GM18909 (cell line): ENCODE measurements around the gene FAM76B.

Experiments
- ATAC-seq: cut with Tn5 transposase; IDR thresholded peaks from one replicate; pipeline ENCODE4 v1.9.1; 2021; ENCODE audit warnings: mild to moderate bottlenecking; ENCODE audit not compliant: unreplicated experiment, poor library complexity

Gene FAM76B

DNA sequence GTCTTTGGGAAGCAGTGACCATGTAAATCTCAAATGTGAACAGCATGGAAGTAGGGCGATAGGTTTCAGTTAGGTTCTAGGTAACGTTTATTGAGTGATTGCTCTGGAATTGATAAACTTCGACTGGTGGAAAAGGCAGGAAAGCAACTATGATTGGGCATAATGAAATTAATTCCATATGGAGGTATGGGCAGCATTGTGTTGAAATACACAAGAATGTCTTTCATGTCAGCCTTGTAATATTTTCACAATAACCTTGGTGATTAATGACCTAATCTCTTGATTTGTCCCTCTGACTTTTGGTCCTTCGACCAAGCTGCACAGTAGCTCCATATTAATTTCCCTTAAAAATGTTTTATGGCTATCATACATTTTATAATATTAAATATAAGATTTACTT is 3.5 kb upstream of the FAM76B start:
- ATAC-seq: no peak

DNA sequence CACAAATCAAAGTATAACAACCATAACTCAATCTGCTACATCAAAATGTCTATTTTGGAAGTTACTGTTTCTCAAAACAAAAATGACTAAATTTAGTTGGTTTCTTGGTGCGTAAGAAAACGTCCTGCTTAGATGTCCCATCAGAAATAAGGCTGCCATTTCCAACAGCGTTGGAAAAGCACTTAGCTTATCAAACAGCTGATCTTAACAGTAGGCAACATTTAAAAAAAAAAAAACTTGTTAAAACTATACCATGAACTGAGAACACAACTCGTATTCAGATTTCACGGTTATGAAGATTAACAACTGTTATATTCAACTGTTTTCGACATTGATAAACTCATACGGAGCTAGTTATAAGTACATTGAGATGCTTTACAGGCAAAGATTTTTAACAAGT is 3.1 kb upstream of the FAM76B start:
- ATAC-seq: no peak

DNA sequence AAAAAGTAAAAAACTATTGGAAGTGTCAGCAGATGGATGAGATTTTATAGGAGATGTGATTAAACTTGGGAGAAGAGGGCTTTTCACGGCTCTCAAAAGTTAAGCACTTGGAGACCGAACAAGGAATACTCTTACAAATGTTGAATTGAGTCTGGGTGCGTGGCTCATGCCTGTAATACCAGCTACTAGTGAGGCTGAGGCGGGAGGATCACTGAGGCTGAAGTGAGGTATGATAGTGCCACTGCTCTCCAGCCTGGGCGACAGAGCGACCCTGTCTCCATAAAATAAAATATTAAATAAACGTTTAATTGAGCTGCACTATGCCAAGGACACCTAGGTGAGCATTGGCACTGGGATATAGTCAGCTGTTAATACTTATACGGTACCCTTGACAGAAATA is 2.6 kb upstream of the FAM76B start:
- no peak for ATAC-seq

DNA sequence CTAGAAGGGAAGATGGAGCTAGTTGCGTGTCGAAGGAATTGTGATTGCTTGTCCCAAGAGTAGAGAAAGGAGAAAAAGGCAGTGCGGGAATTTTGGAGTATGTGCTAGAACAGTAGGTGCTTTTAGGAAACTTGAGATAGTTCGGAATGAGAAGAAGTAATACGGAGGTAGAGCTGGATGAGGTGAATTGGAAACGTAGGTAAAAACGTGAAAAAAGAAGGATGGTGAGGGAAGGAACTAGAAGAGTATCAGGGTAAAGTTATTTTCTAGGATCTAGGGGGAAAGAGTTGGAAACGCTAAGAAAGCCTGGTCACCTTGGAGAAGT is 2.1 kb upstream of the FAM76B start:
- no peak for ATAC-seq

DNA sequence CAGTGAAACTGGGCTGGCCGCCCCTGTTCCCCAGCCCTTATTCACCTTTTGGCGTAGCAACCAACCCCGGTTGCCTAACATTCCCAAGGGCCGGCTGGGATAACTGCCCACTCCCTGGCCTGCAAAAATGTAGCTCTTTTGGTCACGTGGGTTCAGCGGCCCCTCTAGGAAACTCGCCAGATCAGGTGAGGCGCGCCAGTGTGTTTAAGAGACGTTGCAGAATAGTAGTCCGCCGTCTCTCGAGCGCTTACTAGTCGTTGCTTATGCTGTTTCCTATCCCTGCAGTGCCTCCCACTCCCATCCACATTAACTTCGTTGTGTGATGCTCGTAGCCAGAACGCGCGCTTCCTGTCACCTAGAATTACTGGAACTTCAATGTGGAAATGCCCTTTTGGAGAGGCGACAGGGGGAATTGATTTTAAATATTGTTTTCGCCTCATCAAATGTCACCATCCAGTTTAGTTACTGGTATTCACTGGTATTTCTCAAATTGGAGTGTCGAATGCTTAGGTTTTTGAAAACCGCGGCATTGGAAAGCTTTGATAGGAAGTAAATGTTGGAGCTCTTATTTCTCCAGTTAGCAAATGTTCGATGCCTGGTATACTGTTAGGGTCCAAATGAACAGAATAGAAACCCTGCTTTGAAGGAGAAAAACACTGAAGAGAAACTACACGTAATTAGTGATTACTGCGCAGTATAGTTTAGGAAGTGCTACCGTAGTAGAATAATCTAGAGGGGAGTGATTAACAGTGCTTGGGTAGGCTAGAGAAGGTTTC is 1.5 kb upstream of the FAM76B start:
- peak; percentile 9 for ATAC-seq

DNA sequence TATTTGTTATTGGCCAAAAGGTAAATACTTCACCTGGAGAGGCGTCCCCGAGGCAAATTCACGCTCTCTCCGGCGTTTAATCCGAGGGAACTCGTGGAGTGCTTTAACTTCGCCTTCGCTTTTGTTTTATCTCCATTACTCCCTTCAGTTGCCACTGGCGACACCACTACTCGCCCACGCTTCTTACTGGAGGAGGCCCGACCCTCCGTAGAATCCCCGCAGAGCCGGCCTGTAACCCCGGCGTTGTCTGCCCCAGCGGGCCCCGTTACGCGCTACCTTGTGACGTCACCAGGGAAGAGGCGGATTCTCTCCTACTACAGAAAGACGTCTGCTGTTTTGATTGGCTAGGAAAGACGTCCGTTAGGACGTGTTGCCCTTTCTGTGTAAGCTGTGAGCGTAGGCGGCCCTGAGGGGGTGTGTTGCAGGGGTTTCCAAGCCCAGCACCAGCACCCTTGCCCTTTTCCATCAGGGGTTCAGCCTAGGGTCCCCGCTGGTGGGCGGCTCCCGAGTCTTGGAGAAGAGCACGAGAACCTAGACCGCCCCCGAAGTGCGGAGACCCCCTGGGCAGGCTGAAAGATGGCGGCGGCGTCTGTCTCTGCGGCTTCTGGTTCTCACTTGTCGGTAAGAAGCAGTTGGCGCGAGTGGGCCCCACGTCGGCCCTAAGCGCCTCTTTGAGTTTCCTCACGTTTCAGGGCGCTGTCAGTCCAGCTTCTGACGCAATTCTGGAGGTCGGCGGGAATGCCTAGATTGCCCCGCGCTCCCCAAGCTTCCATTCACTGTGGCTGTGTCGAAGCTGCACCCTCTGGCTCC is 746 bp upstream of the FAM76B start, which contains the start of gene CEP57:
TSS of gene CEP57 (plus strand) at position 376 of the 810 bp plus-strand sequence. CDS start at position 577, 201 bp downstream.
- peak; percentile 80 for ATAC-seq

DNA sequence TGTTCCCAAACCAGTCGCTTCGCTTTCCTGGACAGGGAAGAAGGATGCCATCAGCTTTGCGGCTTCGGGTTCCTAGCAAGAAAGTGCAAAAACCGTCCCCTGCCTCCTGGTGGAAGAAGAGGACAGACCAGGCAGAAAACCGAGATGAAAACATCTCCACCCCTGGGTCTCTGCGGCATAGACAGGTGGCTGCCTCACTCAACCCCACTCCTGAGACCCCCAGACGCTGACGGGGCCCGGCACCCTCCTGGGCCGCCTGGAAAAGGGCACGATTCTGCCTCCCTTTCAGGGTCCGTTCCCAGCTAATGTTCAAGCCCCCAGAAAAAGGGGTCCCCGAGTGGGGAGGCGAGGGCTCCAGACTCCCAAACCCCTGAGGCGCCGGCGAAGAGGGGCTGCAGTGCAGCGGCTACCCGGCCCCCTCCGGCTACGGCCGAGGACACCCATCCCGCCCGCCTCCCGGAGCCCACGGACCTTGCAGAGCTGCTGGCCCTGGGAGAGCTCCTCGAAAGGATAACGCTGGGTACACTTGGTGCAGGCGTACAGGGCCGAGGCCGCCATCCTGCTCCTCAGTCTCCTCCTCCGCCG is 569 bp downstream of the FAM76B start:
- ATAC-seq: no peak

DNA sequence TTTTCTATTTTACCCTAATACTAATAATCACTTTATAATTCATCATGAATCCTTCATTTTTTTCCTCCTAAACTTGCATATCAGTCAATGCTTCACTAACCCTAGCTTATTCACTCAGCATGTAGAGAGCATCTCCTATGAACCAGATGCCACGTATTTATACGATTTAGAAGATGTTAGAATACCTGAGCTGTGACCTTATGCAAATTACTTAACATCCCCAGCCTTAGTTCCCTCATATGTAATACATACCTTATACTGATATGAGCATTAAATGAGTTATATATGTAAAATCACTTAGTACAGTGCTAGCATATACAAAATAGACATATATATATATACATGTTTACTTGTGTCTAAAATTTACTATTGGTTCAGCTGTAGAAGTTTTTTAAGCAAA is 9.0 kb downstream of the FAM76B start:
- peak; percentile 55 for ATAC-seq

DNA sequence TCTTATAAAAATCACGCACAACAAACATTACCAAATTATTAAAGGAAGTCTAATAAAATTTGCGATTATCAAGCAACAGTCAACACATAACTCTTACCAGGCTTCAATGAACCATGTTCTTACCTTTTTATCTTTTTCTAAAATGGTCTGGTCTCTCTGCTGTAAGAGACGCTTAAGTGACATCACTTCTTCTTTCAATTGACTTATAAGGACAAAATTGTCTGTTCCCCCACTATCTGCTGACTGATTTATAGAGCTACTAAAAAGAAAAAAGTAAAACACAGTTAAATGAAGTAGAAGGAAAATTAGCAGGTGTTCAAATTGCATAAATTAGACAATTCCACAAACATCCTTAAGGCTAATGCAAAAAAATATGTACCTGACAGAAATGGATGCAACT is 10.9 kb downstream of the FAM76B start:
- ATAC-seq: no peak

DNA sequence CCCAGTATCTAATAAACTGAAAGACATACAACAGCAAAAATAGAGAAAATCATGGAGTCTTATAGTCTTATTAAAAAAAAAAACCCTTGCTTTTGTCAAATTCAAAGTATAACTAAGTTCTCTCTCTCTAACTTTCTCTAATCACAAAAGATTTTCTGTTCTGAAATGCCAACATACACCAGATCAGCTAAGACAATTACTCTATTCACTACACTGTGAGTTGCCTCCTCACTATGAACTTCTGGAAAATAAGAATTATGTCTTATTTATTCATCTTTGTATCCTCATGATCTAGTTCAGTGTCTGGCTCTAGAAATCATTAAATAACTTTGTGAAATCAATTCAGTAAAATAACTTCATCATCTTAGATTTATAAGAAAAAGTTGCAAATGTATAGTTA is 12.7 kb downstream of the FAM76B start:
- no peak for ATAC-seq

DNA sequence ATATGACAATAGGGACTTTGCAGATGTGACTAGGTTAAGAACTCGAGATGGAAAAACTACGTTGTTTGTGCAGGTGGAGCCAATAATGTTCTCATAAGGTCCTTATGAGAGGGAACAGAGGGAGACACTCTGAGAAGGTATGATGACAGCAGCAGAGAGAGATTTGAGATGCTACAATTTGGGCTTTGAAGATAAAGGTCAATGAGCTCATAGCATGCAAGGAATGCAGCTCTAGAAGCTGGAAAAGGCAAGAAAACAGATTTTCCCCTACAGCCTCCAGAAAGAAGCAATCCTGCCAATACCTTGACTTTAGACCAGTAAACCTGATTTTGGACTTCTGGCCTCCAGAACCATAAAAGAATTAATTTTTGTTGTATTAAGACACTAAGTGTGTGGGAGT is 21.1 kb downstream of the FAM76B start:
- no peak for ATAC-seq

DNA sequence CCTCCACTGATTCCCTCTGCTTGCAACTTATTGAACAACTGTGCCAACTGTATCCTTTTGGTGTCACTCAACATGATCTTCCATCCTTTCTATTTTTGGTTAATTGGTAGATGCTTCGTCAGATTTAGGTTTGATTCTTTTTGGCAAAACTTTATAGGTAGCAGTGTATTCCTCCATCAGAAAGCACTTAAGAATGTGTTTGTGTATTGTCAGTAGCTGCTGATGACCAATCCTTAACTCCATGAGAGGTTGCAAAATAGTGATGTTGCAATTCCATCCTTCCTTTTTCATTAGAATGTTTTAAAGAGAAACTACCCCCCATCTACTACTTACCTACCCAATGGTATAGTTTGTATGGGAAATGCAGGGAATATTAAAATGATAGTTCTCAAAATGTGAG is 22.1 kb downstream of the FAM76B start:
- ATAC-seq: no peak

DNA sequence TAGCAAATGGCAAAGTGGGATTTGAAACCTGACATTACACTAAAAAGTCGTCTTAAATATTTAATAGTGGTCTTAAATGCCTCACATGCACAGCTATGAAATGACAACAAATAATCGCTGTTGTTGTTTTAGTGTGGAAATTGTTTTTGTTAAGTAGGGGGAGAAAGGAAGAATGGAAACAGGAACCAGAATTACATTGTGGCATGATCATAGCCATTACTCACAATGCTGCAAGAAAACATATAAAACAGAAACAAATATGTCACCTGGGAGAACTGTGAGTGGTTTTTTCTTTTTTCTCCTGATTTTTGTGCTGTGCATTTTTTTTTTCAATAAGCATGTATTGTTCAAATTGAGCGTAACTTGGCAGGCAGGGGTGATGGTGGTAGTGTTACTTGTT is 22.9 kb downstream of the FAM76B start:
- no peak for ATAC-seq

DNA sequence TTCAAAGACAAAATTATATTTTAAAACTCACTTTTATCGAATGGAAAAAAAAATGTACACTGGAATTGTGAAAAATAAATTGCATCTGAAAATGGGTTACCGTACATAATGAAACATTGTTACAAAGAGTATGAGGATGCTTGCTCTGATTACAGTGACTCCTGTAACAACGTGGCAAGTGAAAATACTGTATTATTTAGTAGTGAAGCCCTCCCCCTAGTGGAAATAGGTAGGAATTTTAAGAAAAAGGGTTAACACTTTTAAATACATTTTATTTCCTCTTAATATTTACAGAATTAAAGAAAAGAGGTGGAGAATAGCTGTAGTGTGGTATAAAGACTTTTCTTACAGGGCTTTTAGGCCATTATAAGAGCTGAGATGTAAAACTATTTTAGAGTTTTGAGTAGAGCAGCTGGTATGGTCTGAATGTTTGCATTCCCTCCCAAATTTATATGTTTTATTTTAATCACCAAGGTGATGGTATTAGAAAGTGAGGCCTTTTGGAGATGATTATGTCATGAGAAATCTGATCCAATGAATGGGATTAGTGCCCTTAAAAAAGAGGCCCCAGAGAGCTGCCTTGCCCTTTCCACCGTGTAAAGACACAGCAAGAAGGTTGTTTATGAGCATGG is 25.2 kb downstream of the FAM76B start:
- ATAC-seq: peak; percentile 59

DNA sequence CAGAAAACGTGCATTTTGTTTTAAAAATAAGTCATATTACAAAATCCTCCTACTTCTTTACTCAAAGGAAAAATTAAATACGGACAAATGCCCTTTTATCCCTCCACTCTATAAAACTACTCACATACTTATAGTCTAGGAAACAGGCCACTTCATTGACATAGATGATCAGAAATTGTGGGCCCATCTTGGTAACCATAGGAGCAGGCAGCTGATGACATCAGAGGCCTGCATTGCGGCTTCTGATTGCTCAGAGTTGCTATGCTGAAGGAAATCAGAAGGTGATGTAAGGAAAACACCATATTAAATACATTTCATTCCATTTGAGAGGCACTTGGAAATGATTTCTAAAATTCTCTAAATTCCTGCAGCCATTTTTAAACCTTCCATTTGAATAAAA is 27.0 kb downstream of the FAM76B start:
- no peak for ATAC-seq

DNA sequence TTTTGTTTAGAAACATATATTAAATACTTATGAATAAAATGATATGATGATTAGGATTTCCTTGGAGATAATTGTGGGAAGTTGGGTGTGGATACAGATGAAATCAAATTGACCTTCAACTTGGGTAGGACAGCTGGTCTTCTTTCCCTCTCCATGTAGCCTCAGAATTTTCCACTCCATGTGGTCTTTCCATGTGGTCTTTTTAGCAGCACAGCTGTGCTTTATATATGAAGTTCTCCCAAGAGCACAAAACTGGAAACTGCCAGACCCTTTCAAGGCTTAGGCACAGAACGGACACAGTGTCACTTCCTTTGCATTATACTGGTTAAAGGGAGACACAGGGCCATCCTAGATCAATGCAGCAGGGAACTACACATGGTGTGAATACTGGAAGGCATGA is 28.6 kb downstream of the FAM76B start:
- no peak for ATAC-seq

DNA sequence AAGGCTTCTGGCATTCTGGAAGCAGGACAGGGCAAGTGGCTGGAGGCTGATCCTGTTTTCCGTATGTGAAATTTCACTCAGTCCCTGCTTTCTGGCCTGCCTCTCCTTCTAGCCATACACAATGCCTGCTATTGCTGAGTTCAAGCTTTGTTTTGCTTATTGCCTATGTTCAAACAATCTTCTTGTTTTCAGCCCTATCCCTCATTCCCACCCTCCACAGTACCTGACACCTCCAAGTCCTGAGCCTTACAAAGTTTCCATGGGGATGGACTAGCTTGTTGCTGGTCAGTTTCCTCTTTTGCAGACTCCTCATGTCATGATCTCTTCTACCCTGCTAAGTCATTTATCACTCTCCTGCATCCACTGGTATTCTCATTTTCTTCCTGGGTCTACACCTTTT is 38.1 kb downstream of the FAM76B start:
- no peak for ATAC-seq

DNA sequence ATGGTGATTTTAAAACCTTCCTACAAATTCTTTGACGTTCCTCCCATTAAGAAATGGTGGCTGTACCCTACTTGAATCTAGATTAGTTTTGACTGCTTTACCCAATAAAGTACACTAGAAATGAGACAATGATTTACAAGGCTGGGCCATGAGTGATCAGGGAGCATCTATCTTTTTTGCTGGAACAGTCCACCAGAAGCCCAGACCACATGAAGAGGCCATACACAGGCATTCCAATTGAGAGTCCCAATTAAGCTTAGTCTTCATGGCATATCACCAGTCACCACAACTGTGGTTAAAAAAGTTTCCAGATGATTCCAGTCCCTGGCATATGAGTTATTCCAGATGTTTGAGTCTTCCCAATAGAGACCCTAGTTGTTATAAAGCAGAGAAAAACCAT is 39.5 kb downstream of the FAM76B start:
- no peak for ATAC-seq

DNA sequence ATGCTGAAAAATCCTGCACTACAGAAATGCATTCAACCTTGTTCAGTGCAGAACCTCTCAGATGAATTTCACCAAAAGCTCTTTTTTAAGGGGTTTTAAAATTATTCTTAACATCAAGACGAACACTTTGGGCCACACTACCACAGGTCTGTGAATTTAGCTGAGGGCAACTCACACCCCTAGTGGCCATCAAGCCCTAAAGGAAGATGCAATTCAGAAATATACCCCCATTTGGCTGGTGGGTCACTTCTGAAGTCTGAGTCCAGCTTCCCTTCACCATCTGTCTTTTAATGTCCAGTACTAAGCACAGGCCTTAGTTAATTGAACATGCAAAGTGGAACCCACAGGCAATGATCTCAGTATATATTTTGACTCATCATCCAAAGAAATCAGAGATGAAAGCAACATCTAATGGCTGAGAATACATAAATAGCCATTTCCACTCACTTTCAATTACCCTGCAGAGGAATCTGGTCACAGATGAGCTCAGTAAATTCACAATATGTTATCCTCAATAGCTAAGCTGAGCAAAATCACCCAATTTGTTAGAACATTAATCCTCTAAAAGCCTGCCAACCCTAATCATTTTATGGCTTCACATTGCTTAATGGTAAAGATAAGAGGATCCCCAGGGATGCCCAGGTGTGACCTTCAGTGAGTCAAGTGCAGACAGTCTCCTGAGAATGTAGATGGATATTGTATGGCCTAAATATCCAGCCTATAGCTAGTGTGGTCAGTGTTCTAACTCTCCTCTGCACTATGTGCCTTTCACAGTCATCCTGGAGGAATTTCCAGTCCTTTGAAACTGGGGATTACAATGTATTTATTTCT is 50.3 kb downstream of the FAM76B start:
- ATAC-seq: no peak

DNA sequence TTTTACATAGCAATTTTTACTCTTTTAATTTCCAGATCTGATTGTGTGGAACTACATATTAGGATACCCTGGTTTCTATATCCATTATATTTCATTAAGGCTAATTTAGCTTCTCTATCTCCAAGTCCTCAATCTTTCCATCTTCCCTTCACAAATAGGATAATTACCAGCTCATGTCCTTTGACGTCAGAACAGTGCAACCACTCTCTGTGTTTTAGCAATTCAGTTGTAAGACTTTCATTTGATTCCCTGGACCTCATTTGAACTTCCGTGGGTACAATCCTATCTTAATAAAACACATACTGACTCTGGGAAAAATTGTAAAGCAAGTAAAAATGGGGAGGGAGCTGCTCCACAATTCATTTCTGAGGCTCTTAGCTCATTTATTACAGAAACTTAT is 52.8 kb downstream of the FAM76B start:
- ATAC-seq: no peak
